HCT116 (cell line): Measurements from ENCODE around the gene SEMA5A.

ENCODE experiments used
- ATF3 ChIP-seq: IDR thresholded peaks from 2 replicates; pipeline ENCODE4 v1.6.1; 2012
- CEBPB ChIP-seq: IDR thresholded peaks from 2 replicates; pipeline ENCODE4 v1.6.1; 2012; ENCODE audit warnings: low read depth
- EGR1 ChIP-seq: IDR thresholded peaks from 2 replicates; pipeline ENCODE4 v1.6.1; 2012; ENCODE audit warnings: low read depth
- ELF1 ChIP-seq: IDR thresholded peaks from 2 replicates; pipeline ENCODE4 v1.6.1; 2012; ENCODE audit warnings: low read depth, borderline replicate concordance
- EZH2 ChIP-seq: fragments of 200-600 bp; sonication (generic); IDR thresholded peaks from 2 replicates; pipeline ENCODE4 v1.6.1; 2017; ENCODE audit warnings: antibody characterized with exemption, mixed run types
- JUND ChIP-seq: IDR thresholded peaks from 2 replicates; pipeline ENCODE4 v1.6.1; 2012
- POLR2AphosphoS5 ChIP-seq: IDR thresholded peaks from 2 replicates; pipeline ENCODE4 v1.6.1; 2011; ENCODE audit warnings: mild to moderate bottlenecking, low read depth, low read length, moderate library complexity
- RAD21 ChIP-seq: IDR thresholded peaks from 2 replicates; pipeline ENCODE4 v1.6.1; 2012; ENCODE audit warnings: low read depth, mild to moderate bottlenecking
- SRF ChIP-seq: IDR thresholded peaks from 2 replicates; pipeline ENCODE4 v1.6.1; 2012; ENCODE audit warnings: low read depth
- TF ChIP-seq, protein P1 (sequence below), 3 experiments: fragments of 200-600 bp in 1 of 3; sonication (generic) in 1 of 3; IDR thresholded peaks in 2 of 3; conservative IDR thresholded peaks in 1 of 3; 2 replicates each; pipeline ENCODE4 v1.5.1; 2012 to 2017; ENCODE audit warnings: low read depth in 2 of 3, low read length in 2 of 3, antibody characterized with exemption in 1 of 3, borderline replicate concordance in 1 of 3, control low read depth in 1 of 3, mild to moderate bottlenecking in 1 of 3, mixed read lengths in 1 of 3, mixed run types in 1 of 3, moderate library complexity in 1 of 3; ENCODE audit not compliant: insufficient read depth in 1 of 3
- TF ChIP-seq, protein P2 (sequence below): IDR thresholded peaks from 2 replicates; pipeline ENCODE4 v1.6.1; 2012; ENCODE audit warnings: low read depth

- TF ChIP-seq JUND = no peak
- TF ChIP-seq POLR2AphosphoS5 = no peak
- TF ChIP-seq, protein P1, sequence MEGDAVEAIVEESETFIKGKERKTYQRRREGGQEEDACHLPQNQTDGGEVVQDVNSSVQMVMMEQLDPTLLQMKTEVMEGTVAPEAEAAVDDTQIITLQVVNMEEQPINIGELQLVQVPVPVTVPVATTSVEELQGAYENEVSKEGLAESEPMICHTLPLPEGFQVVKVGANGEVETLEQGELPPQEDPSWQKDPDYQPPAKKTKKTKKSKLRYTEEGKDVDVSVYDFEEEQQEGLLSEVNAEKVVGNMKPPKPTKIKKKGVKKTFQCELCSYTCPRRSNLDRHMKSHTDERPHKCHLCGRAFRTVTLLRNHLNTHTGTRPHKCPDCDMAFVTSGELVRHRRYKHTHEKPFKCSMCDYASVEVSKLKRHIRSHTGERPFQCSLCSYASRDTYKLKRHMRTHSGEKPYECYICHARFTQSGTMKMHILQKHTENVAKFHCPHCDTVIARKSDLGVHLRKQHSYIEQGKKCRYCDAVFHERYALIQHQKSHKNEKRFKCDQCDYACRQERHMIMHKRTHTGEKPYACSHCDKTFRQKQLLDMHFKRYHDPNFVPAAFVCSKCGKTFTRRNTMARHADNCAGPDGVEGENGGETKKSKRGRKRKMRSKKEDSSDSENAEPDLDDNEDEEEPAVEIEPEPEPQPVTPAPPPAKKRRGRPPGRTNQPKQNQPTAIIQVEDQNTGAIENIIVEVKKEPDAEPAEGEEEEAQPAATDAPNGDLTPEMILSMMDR (IDR thresholded peaks at IDR 0.05 in 2 of 3, conservative IDR thresholded peaks at IDR 0.05 in 1 of 3; ENCODE audit: borderline replicate concordance in 1 of 3, insufficient read depth in 1 of 3, low read depth in 2 of 3, low read length in 2 of 3) = no peak
- no peak for TF ChIP-seq SRF
- TF ChIP-seq, protein P2, sequence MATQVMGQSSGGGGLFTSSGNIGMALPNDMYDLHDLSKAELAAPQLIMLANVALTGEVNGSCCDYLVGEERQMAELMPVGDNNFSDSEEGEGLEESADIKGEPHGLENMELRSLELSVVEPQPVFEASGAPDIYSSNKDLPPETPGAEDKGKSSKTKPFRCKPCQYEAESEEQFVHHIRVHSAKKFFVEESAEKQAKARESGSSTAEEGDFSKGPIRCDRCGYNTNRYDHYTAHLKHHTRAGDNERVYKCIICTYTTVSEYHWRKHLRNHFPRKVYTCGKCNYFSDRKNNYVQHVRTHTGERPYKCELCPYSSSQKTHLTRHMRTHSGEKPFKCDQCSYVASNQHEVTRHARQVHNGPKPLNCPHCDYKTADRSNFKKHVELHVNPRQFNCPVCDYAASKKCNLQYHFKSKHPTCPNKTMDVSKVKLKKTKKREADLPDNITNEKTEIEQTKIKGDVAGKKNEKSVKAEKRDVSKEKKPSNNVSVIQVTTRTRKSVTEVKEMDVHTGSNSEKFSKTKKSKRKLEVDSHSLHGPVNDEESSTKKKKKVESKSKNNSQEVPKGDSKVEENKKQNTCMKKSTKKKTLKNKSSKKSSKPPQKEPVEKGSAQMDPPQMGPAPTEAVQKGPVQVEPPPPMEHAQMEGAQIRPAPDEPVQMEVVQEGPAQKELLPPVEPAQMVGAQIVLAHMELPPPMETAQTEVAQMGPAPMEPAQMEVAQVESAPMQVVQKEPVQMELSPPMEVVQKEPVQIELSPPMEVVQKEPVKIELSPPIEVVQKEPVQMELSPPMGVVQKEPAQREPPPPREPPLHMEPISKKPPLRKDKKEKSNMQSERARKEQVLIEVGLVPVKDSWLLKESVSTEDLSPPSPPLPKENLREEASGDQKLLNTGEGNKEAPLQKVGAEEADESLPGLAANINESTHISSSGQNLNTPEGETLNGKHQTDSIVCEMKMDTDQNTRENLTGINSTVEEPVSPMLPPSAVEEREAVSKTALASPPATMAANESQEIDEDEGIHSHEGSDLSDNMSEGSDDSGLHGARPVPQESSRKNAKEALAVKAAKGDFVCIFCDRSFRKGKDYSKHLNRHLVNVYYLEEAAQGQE = no peak
- no peak for TF ChIP-seq EZH2
- TF ChIP-seq CEBPB = no peak
- TF ChIP-seq RAD21 = no peak
- TF ChIP-seq ELF1 = no peak
- no peak for TF ChIP-seq EGR1
- TF ChIP-seq ATF3 = no peak
These were observed 262.4 kb downstream of the SEMA5A start for GRCh38 chr5:9283473-9283872.
